Measurements from ENCODE around the gene DDAH2.
"Not testable (repeated sequence)": the region's sequence is repeated elsewhere in the genome, so short reads cannot be mapped to it uniquely, and the experiment has no call there.

Gene DDAH2

GRCh38 chr6:31711233-31711632 lies 17.9 kb downstream of the DDAH2 start:
- ChIA-PET POLR2A (interaction anchor here (1.2 kb wide), 1 partner anchor 16 kb away, joined by 3 read pairs; no protein-coding TSS in a partner anchor), CTCF (interaction anchor here (1.5 to 4.3 kb wide), 4 partner anchors 14 to 119 kb away, joined by 4 to 14 read pairs (median 5); partner anchors contain the start of gene DDAH2)
- DNase-seq (ENCODE audit: extremely low spot score): no peak
- TF ChIP-seq, protein P1, sequence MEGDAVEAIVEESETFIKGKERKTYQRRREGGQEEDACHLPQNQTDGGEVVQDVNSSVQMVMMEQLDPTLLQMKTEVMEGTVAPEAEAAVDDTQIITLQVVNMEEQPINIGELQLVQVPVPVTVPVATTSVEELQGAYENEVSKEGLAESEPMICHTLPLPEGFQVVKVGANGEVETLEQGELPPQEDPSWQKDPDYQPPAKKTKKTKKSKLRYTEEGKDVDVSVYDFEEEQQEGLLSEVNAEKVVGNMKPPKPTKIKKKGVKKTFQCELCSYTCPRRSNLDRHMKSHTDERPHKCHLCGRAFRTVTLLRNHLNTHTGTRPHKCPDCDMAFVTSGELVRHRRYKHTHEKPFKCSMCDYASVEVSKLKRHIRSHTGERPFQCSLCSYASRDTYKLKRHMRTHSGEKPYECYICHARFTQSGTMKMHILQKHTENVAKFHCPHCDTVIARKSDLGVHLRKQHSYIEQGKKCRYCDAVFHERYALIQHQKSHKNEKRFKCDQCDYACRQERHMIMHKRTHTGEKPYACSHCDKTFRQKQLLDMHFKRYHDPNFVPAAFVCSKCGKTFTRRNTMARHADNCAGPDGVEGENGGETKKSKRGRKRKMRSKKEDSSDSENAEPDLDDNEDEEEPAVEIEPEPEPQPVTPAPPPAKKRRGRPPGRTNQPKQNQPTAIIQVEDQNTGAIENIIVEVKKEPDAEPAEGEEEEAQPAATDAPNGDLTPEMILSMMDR (IDR thresholded peaks at IDR 0.05; ENCODE audit: control extremely low read depth, extremely low read depth, low read depth, missing control alignments): no peak

GRCh38 chr6:31710523-31711219 lies 18.4 kb downstream of the DDAH2 start:
- DNase-seq (ENCODE audit: extremely low spot score): no peak
- POLR2A ChIA-PET: interaction anchor here (0.6 to 1.2 kb wide), 2 partner anchors 17 to 186 kb away, joined by 3 to 7 read pairs; no protein-coding TSS in a partner anchor
- CTCF ChIA-PET: interaction anchor here (1.5 to 4.3 kb wide), 4 partner anchors 15 to 119 kb away, joined by 4 to 14 read pairs (median 5); partner anchors contain the start of gene DDAH2
- TF ChIP-seq, protein P1 (IDR thresholded peaks at IDR 0.05; ENCODE audit: control extremely low read depth, extremely low read depth, low read depth, missing control alignments): no peak

DNA sequence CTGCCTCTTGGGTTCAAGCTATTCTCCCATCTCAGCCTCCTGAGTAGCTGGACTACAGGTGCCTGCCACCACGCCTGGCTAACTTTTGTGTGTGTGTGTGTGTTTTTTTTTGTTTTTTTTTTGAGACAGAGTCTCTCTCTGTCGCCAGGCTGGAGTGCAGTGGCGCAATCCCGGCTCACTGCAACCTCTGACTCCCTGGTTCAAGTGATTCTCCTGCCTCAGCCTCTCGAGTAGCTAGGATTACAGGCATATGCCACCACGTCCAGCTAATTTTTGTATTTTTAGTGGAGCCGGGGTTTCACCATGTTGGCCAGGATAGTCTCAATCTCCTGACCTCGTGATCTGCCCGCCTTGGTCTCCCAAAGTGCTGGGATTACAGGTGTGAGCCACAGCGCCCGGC lies 19.9 kb downstream of the DDAH2 start:
- POLR2A ChIA-PET; DNase-seq (ENCODE audit: extremely low spot score): not testable (repeated sequence)
- CTCF ChIA-PET: interaction anchor here (1.6 to 4.3 kb wide), 2 partner anchors 11 to 20 kb away, joined by 3 to 14 read pairs; partner anchors contain the start of gene DDAH2

DNA sequence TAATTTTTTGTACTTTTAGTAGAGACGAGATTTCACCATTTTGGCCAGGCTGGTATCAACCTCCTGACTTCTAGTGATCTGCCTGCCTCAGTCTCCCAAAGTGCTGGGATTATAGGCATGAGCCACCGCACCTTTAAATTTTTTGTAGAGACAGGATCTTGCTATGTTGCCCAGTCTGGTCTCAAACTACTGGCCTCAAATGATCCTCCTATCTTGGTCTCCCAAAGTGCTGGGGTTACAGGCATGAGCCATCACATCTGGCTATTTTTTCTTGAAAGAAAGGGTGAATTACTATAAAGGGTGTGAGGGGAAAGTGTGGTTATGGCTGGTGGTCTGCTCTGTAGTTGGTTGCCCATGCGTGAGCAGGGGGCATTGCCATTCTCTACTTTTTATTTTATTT lies 20.9 kb downstream of the DDAH2 start:
- CTCF ChIA-PET: interaction anchor here (1.6 kb wide), 1 partner anchor 12 kb away, joined by 3 read pairs; no protein-coding TSS in a partner anchor
- TF ChIP-seq, protein P1 (IDR thresholded peaks at IDR 0.05; ENCODE audit: control extremely low read depth, extremely low read depth, low read depth, missing control alignments): no peak
- DNase-seq (ENCODE audit: extremely low spot score): no peak
- POLR2A ChIA-PET: no interaction called here

- no peak for DNase-seq (ENCODE audit: extremely low spot score)
- CTCF ChIA-PET: interaction anchor here (2.1 kb wide), 1 partner anchor 62 kb away, joined by 8 read pairs; no protein-coding TSS in a partner anchor
- POLR2A ChIA-PET: no interaction called here
- TF ChIP-seq, protein P1 (IDR thresholded peaks at IDR 0.05; ENCODE audit: control extremely low read depth, extremely low read depth, low read depth, missing control alignments): no peak
Measured at GRCh38 chr6:31707701-31708100, 21.4 kb downstream of the DDAH2 start.

- ChIA-PET POLR2A (no interaction called here), CTCF (interaction anchor here (0.6 to 2.1 kb wide), 4 partner anchors 12 to 246 kb away, joined by 3 to 8 read pairs (median 4); no protein-coding TSS in a partner anchor)
Measured at GRCh38 chr6:31706599-31706998, 22.5 kb downstream of the DDAH2 start, which contains the start of gene LY6G6F. Gene LY6G6F, plus strand, starts transcription at chr6:31706866. Its CDS starts 41 bp downstream, at chr6:31706907.

More at GRCh38 chr6:31706599-31706998, 22.5 kb downstream of the DDAH2 start, which contains the start of gene LY6G6F:
- DNase-seq (ENCODE audit: extremely low spot score): no peak
- TF ChIP-seq, protein P1 (IDR thresholded peaks at IDR 0.05; ENCODE audit: control extremely low read depth, extremely low read depth, low read depth, missing control alignments): no peak
